GM23248 (cell line): ENCODE results near the gene TBC1D22A.

Experiments
- EZH2 ChIP-seq: fragments of 200-600 bp; sonication (generic); IDR thresholded peaks from 2 replicates; pipeline ENCODE4 v1.6.1; 2018; ENCODE audit warnings: antibody characterized with exemption, mild to moderate bottlenecking; ENCODE audit not compliant: insufficient read depth, poor library complexity, severe bottlenecking
- EZH2phosphoT487 ChIP-seq: fragments of 200-600 bp; sonication (generic); IDR thresholded peaks from 2 replicates; pipeline ENCODE4 v1.6.1; 2018; ENCODE audit warnings: antibody characterized with exemption, moderate library complexity, mild to moderate bottlenecking, low read depth; ENCODE audit not compliant: insufficient read depth

DNA sequence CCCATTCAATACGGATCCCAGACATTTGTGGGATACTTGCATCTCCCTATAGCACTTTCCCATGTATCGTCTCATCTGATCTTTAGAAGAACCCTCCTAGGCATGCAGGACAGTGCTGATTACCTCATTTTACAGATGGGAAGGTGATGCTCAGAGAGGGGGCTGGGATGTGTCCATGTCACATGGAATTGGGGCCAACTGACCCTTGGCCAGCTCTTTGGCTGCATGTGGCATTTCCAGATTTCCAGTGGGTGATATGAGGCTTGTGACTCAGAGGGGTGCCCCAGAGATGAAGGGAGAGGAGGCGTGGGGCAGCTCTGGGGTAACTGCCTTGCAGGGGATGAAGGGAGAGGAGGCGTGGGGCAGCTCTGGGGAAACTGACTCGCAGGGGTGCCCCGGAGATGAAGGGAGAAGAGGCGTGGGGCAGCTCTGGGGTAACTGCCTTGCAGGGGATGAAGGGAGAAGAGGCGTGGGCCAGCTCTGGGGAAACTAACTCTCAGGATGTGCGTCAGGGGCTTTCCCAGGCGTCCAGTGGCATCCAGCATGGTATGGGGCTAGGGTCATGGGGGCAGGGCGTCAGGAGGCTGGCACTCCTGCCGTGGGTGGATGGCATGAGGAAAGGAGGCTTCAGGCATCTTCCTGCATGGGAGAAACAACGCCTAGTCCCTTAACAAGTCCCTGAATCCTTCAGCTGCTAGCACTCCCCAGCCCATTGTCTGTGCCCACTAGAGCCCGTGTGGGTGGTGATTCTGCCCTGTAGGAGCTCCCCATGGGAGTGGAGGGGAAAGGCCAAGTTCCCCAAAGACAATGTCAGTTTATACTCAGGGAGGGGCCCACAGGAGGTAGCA is 12.5 kb upstream of the TBC1D22A start:
- TF ChIP-seq EZH2 (no peak), EZH2phosphoT487 (no peak)
